Measurements from ENCODE around the gene C17orf78. TPM values are rescaled to one million over a fixed set of nuclear protein-coding genes. Genes with fewer than 3 reads are reported as not detected.
"Not testable (repeated sequence)": the region's sequence is repeated elsewhere in the genome, so short reads cannot be mapped to it uniquely, and the experiment has no call there.

Gene C17orf78
- polyA plus RNA-seq, 6 donors from 2014 or later = not detected

- Mint-ChIP-seq H3K9me3 (no peaks in the 10 kb centered on the region), H3K4me1 (no peaks in the 10 kb centered on the region), H3K27ac (no peak overlapping the region), H3K36me3 (peaks cover 0 to 12% of the 10 kb centered on the region in 2 donors), H3K4me3 (no peak overlapping the region), H3K27me3 (no peaks in the 10 kb centered on the region)
- no peak for ATAC-seq (ENCODE audit: low read depth in 2 of 2)
- no peak for DNase-seq
Observed at GRCh38 chr17:37429453-37429852, 53.7 kb downstream of the C17orf78 start.

GRCh38 chr17:37430051-37430627 is 54.4 kb downstream of the C17orf78 start:
- H3K27ac Mint-ChIP-seq = no peak overlapping the region
- no peak for ATAC-seq (ENCODE audit: low read depth in 2 of 2)

GRCh38 chr17:37432671-37433070 is 56.9 kb downstream of the C17orf78 start:
- no peaks in the 10 kb centered on the region for H3K27me3 Mint-ChIP-seq
- no peaks in the 10 kb centered on the region for H3K9me3 Mint-ChIP-seq
- DNase-seq (no peak), ATAC-seq (ENCODE audit: low read depth in 2 of 2) (no peak)
- no peak overlapping the region for H3K4me3 Mint-ChIP-seq
- H3K4me1 Mint-ChIP-seq = no peaks in the 10 kb centered on the region
- H3K27ac Mint-ChIP-seq = no peak overlapping the region
- peaks cover 0 to 7% of the 10 kb centered on the region in 2 donors for H3K36me3 Mint-ChIP-seq

More at GRCh38 chr17:37430051-37430627, 54.4 kb downstream of the C17orf78 start:
- H3K4me3 Mint-ChIP-seq = no peak overlapping the region
- H3K36me3 Mint-ChIP-seq = peaks cover 0 to 12% of the 10 kb centered on the region in 2 donors
- H3K9me3 Mint-ChIP-seq = no peaks in the 10 kb centered on the region
- no peaks in the 10 kb centered on the region for H3K27me3 Mint-ChIP-seq
- no peak for DNase-seq
- no peaks in the 10 kb centered on the region for H3K4me1 Mint-ChIP-seq

GRCh38 chr17:37438141-37438540 is 62.4 kb downstream of the C17orf78 start:
- Mint-ChIP-seq H3K27me3 (no peaks in the 10 kb centered on the region), H3K4me3 (no peak overlapping the region), H3K36me3 (peaks cover 0 to 6% of the 10 kb centered on the region in 2 donors), H3K27ac (no peak overlapping the region), H3K9me3 (no peaks in the 10 kb centered on the region), H3K4me1 (peaks cover 0 to 9% (median 8%) of the 10 kb centered on the region in 3 donors)
- ATAC-seq (ENCODE audit: low read depth in 2 of 2) (no peak), DNase-seq (no peak)

GRCh38 chr17:37440424-37440823 is 64.6 kb downstream of the C17orf78 start:
- Mint-ChIP-seq H3K4me3 (no peak overlapping the region), H3K9me3 (no peaks in the 10 kb centered on the region), H3K36me3 (peaks cover 0 to 11% of the 10 kb centered on the region in 2 donors), H3K27ac (peak overlapping the region in 1 of 6 donors; percentile 22), H3K27me3 (no peaks in the 10 kb centered on the region), H3K4me1 (peaks cover 0 to 9% (median 8%) of the 10 kb centered on the region in 3 donors)
- ATAC-seq (ENCODE audit: low read depth in 2 of 2) (no peak), DNase-seq (no peak)

- not testable (repeated sequence) for H3K4me1 Mint-ChIP-seq, H3K27me3 Mint-ChIP-seq, H3K4me3 Mint-ChIP-seq, H3K9me3 Mint-ChIP-seq
- peak; percentile 76 for ATAC-seq (ENCODE audit: low read depth in 2 of 2)
- H3K27ac Mint-ChIP-seq = peak overlapping the region in 2 of 6 donors; percentile 56 to 77
- peaks cover 0 to 11% of the 10 kb centered on the region in 2 donors for H3K36me3 Mint-ChIP-seq
- DNase-seq = peak; percentile 10
Observed at GRCh38 chr17:37441369-37442014, 65.7 kb downstream of the C17orf78 start.

Other genes with a start within 250 kb of the C17orf78 start
- 10 to 100 TPM in 2 of 6 donors, 1 to 10 TPM in 4; 4.7 to 12.7 (median 7.7) TPM for gene ACACA, start 30.9 kb downstream of the C17orf78 start, polyA plus RNA-seq (ENCODE audit: low read depth in 6 of 6)
- 10 to 100 TPM in 2 of 6 donors, 1 to 10 TPM in 4; 4.3 to 16.3 (median 6.2) TPM for gene TADA2A, start 30.9 kb downstream of the C17orf78 start, polyA plus RNA-seq (ENCODE audit: low read depth in 6 of 6)
- 1 to 10 TPM; 3.4 to 8.0 (median 5.4) TPM for gene DUSP14, start 113.9 kb downstream of the C17orf78 start, polyA plus RNA-seq (ENCODE audit: low read depth in 6 of 6)
- 10 to 100 TPM; 16.0 to 82.3 (median 58.0) TPM for gene SYNRG, start 233.4 kb downstream of the C17orf78 start, polyA plus RNA-seq (ENCODE audit: low read depth in 6 of 6)

Measured in naive B cell (primary cell).